HepG2 (cell line): ENCODE results near the gene PSMB10. TPM values are rescaled to one million over a fixed set of nuclear protein-coding genes. Genes with fewer than 3 reads are reported as not detected.

Source experiments
- CENPX ChIP-seq: sonication (generic); formaldehyde crosslinking; IDR thresholded peaks from 2 replicates; pipeline ENCODE4 v1.9.0; 2021; ENCODE audit warnings: mild to moderate bottlenecking, missing genetic modification reagents, moderate library complexity
- ESRRA ChIP-seq: sonication (generic); formaldehyde crosslinking; IDR thresholded peaks from 2 replicates; pipeline ENCODE4 v1.5.1; 2020; ENCODE audit warnings: mild to moderate bottlenecking, low read depth, missing genetic modification reagents
- HES4 ChIP-seq: sonication (generic); formaldehyde crosslinking; IDR thresholded peaks from 2 replicates; pipeline ENCODE4 v1.9.0; 2021; ENCODE audit warnings: mild to moderate bottlenecking, missing genetic modification reagents, borderline replicate concordance
- HNRNPUL1 ChIP-seq: fragments of 200-400 bp; formaldehyde crosslinking; IDR thresholded peaks from 2 replicates; pipeline ENCODE4 v1.6.1; 2017; ENCODE audit warnings: low read depth, mild to moderate bottlenecking, low read length, moderate library complexity
- LCORL ChIP-seq, 2 experiments: fragments of 450-650 bp in 1 of 2; sonication (generic) in 1 of 2; formaldehyde crosslinking in 1 of 2; IDR thresholded peaks; 2 replicates each; pipeline versions ENCODE4 v1.5.0 to v1.6.1; 2017 to 2020; ENCODE audit warnings: antibody characterized with exemption in 1 of 2, missing genetic modification reagents in 1 of 2
- POLR2AphosphoS5 ChIP-seq: IDR thresholded peaks from 2 replicates; pipeline ENCODE4 v1.6.1; 2012; ENCODE audit warnings: low read depth, low read length
- RARA ChIP-seq: IDR thresholded peaks from 2 replicates; pipeline ENCODE4 v1.6.1; 2016; ENCODE audit warnings: missing genetic modification reagents, missing compliant biosample characterization
- SOX5 ChIP-seq: IDR thresholded peaks from 2 replicates; pipeline ENCODE4 v1.6.1; 2016; ENCODE audit warnings: borderline replicate concordance
- U2AF2 ChIP-seq: fragments of 200-400 bp; formaldehyde crosslinking; IDR thresholded peaks from 2 replicates; pipeline ENCODE4 v1.6.1; 2017; ENCODE audit warnings: low read depth, mild to moderate bottlenecking, low read length
- ZNF276 ChIP-seq: sonication (generic); formaldehyde crosslinking; IDR thresholded peaks from 2 replicates; pipeline ENCODE4 v1.4.0; 2020; ENCODE audit warnings: mild to moderate bottlenecking, low read depth, missing genetic modification reagents
- ZNF280D ChIP-seq: sonication (generic); formaldehyde crosslinking; IDR thresholded peaks from 2 replicates; pipeline ENCODE4 v1.5.1; 2020; ENCODE audit warnings: mild to moderate bottlenecking, missing genetic modification reagents
- ZNF432 ChIP-seq: sonication (generic); formaldehyde crosslinking; IDR thresholded peaks from 2 replicates; pipeline ENCODE4 v1.5.0; 2020; ENCODE audit warnings: missing genetic modification reagents, mild to moderate bottlenecking, borderline replicate concordance
- ZNF768 ChIP-seq: sonication (generic); formaldehyde crosslinking; IDR thresholded peaks from 2 replicates; pipeline ENCODE4 v1.4.0; 2020; ENCODE audit warnings: missing genetic modification reagents
- ZSCAN12 ChIP-seq: sonication (generic); formaldehyde crosslinking; IDR thresholded peaks from 2 replicates; pipeline ENCODE4 v1.9.0; 2021; ENCODE audit warnings: mild to moderate bottlenecking, missing genetic modification reagents
- ZZZ3 ChIP-seq: sonication (generic); formaldehyde crosslinking; IDR thresholded peaks from 2 replicates; pipeline ENCODE4 v1.4.0; 2020; ENCODE audit warnings: missing genetic modification reagents, mild to moderate bottlenecking, borderline replicate concordance
- polyA plus RNA-seq, 8 experiments: library from polyadenylated mRNA; depleted of rRNA in 3 of 8; stranded (reverse) in 7 of 8; unstranded in 1 of 8; fragments of >200 nt; fragmentation: Illumina TruSeq in 4 of 8; extraction: Trizol in 4 of 8; gene quantifications; 2 replicates each; pipeline versions ENCODE4 v1.2.1 to v1.2.3, GENCODE V29; 2011 to 2016; ENCODE audit warnings: low read depth in 4 of 8, missing spikeins in 1 of 8, mixed read lengths in 1 of 8; ENCODE audit not compliant: insufficient read depth in 1 of 8
- total RNA-seq, 5 experiments: library from RNA; depleted of rRNA; stranded (reverse); fragments of >200 nt; fragmentation: Illumina TruSeq; extraction: Trizol; gene quantifications; 2 replicates each; pipeline ENCODE4 v1.2.3, GENCODE V29; 2016; ENCODE audit warnings: low read depth in 1 of 5
- TF ChIP-seq, protein P1 (sequence below): sonication (generic); formaldehyde crosslinking; IDR thresholded peaks from 2 replicates; pipeline ENCODE4 v1.9.0; 2022; ENCODE audit warnings: low read depth, missing genetic modification reagents
- TF ChIP-seq, protein P2 (sequence below): sonication (generic); formaldehyde crosslinking; conservative IDR thresholded peaks from 2 replicates; pipeline ENCODE4 v1.8.0; 2022; ENCODE audit warnings: missing genetic modification reagents
- TF ChIP-seq, protein P3 (sequence below), 2 experiments: sonication (generic) in 1 of 2; formaldehyde crosslinking in 1 of 2; IDR thresholded peaks; 2 replicates each; pipeline versions ENCODE4 v1.5.1 to v1.6.1; 2011 to 2020; ENCODE audit warnings: borderline replicate concordance in 1 of 2, low read depth in 1 of 2, low read length in 1 of 2, mild to moderate bottlenecking in 1 of 2, missing genetic modification reagents in 1 of 2, moderate library complexity in 1 of 2

Gene PSMB10
- total and polyA plus RNA-seq, 2 of the 13 experiments (the other 11 are each of a cell fraction or from before 2014, with no cell fraction given), result 12.7 to 65.9 TPM

DNA sequence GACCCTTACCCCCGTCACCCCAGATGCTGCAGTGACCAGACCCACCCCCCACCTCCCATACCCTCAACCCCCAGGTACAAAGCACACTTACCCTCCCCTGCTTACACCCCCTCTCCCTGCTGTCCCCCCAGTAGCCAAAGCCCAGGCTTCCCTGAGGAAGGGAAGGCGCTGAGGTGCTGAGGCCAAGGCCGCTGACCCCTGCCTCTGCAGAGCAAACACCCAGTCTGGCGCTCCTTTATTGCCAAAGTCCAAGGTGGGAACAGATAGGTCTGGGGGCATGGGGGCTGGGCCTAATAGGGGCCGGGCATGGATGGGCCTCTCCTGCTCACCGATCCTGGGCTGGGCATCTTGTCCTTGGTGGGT is 6.6 kb upstream of the PSMB10 start (continued):
- TF ChIP-seq ZSCAN12 (CRISPR knock-in tag) (no peak), ZNF432 (no peak), RARA (peak; percentile 82), HNRNPUL1 (no peak), U2AF2 (no peak), ESRRA (CRISPR knock-in tag) (peak; percentile 95), SOX5 (CRISPR knock-in tag) (peak; percentile 26; the same call in 1 of the 2 replicates), HES4 (no peak), LCORL (IDR thresholded peaks at IDR 0.05) (no peak), LCORL (CRISPR knock-in tag; IDR thresholded peaks at IDR 0.05) (peak; percentile 90), ZZZ3 (CRISPR knock-in tag) (no peak; the same call in 1 of the 2 replicates), ZNF276 (CRISPR knock-in tag) (no peak), ZNF768 (CRISPR knock-in tag) (no peak), CENPX (CRISPR knock-in tag) (no peak), ZNF280D (no peak), POLR2AphosphoS5 (no peak; the same call in none of the 2 replicates)
- TF ChIP-seq, protein P1, sequence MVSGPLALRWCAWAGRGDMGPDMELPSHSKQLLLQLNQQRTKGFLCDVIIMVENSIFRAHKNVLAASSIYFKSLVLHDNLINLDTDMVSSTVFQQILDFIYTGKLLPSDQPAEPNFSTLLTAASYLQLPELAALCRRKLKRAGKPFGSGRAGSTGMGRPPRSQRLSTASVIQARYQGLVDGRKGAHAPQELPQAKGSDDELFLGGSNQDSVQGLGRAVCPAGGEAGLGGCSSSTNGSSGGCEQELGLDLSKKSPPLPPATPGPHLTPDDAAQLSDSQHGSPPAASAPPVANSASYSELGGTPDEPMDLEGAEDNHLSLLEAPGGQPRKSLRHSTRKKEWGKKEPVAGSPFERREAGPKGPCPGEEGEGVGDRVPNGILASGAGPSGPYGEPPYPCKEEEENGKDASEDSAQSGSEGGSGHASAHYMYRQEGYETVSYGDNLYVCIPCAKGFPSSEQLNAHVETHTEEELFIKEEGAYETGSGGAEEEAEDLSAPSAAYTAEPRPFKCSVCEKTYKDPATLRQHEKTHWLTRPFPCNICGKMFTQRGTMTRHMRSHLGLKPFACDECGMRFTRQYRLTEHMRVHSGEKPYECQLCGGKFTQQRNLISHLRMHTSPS (CRISPR knock-in tag), result peak; percentile 89
- TF ChIP-seq, protein P2, sequence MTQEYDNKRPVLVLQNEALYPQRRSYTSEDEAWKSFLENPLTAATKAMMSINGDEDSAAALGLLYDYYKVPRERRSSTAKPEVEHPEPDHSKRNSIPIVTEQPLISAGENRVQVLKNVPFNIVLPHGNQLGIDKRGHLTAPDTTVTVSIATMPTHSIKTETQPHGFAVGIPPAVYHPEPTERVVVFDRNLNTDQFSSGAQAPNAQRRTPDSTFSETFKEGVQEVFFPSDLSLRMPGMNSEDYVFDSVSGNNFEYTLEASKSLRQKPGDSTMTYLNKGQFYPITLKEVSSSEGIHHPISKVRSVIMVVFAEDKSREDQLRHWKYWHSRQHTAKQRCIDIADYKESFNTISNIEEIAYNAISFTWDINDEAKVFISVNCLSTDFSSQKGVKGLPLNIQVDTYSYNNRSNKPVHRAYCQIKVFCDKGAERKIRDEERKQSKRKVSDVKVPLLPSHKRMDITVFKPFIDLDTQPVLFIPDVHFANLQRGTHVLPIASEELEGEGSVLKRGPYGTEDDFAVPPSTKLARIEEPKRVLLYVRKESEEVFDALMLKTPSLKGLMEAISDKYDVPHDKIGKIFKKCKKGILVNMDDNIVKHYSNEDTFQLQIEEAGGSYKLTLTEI (CRISPR knock-in tag), result no peak
- TF ChIP-seq, protein P3, sequence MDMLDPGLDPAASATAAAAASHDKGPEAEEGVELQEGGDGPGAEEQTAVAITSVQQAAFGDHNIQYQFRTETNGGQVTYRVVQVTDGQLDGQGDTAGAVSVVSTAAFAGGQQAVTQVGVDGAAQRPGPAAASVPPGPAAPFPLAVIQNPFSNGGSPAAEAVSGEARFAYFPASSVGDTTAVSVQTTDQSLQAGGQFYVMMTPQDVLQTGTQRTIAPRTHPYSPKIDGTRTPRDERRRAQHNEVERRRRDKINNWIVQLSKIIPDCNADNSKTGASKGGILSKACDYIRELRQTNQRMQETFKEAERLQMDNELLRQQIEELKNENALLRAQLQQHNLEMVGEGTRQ (IDR thresholded peaks at IDR 0.05; ENCODE audit: low read depth, low read length), result no peak
- TF ChIP-seq, protein P3 (CRISPR knock-in tag; IDR thresholded peaks at IDR 0.05; ENCODE audit: borderline replicate concordance), result peak; percentile 29; the same call in 1 of the 2 replicates
